K562 (cell line): ENCODE measurements around the gene BRICD5. TPM values are rescaled to one million over a fixed set of nuclear protein-coding genes. Genes with fewer than 3 reads are reported as not detected.

ENCODE experiments used
- ARID1B ChIP-seq: fragments of 450-650 bp; IDR thresholded peaks from 2 replicates; pipeline ENCODE4 v1.6.1; 2016; ENCODE audit warnings: antibody characterized with exemption, mild to moderate bottlenecking, inconsistent platforms
- FOXP4 ChIP-seq: sonication (generic); formaldehyde crosslinking; IDR thresholded peaks from 2 replicates; pipeline ENCODE4 v1.8.0; 2022; ENCODE audit warnings: mild to moderate bottlenecking, missing genetic modification reagents, borderline replicate concordance
- HMG20B ChIP-seq: fragments of 250-450 bp; sonication (Bioruptor Pico); IDR thresholded peaks from 2 replicates; pipeline ENCODE4 v1.5.0; 2021; ENCODE audit warnings: mild to moderate bottlenecking
- KLF6 ChIP-seq: fragments of 250-450 bp; sonication (Bioruptor Pico); IDR thresholded peaks from 2 replicates; pipeline ENCODE4 v1.4.0; 2020; ENCODE audit warnings: mild to moderate bottlenecking, moderate library complexity, borderline replicate concordance
- MECOM ChIP-seq: fragments of 250-450 bp; sonication (Bioruptor Pico); IDR thresholded peaks from 2 replicates; pipeline ENCODE4 v1.8.0; 2022; ENCODE audit warnings: inconsistent platforms
- NR2C2 ChIP-seq, 2 experiments: fragments of 200-800 bp in 1 of 2; sonication (Bioruptor generic) in 1 of 2; sonication (generic) in 1 of 2; formaldehyde crosslinking in 1 of 2; IDR thresholded peaks; 2 replicates each; pipeline versions ENCODE4 v1.6.1 to v1.8.0; 2016 to 2022; ENCODE audit warnings: mild to moderate bottlenecking in 1 of 2, missing compliant biosample characterization in 1 of 2, missing genetic modification characterization in 1 of 2, missing genetic modification reagents in 1 of 2
- SREBF1 ChIP-seq: fragments of 150-350 bp; IDR thresholded peaks from 2 replicates; pipeline ENCODE4 v1.6.1; 2014; ENCODE audit warnings: antibody characterized with exemption, low read depth, low read length, borderline replicate concordance
- ZBTB43 ChIP-seq: sonication (generic); formaldehyde crosslinking; IDR thresholded peaks from 2 replicates; pipeline ENCODE4 v1.8.0; 2023; ENCODE audit warnings: mild to moderate bottlenecking, missing genetic modification reagents
- ZBTB9 ChIP-seq: fragments of 450-650 bp; formaldehyde crosslinking; IDR thresholded peaks from 2 replicates; pipeline ENCODE4 v1.4.0; 2020; ENCODE audit warnings: mild to moderate bottlenecking, moderate library complexity
- ZNF584 ChIP-seq: fragments of 200-800 bp; sonication (Bioruptor generic); IDR thresholded peaks from 2 replicates; pipeline ENCODE4 v1.6.1; 2016; ENCODE audit warnings: low read depth, mild to moderate bottlenecking, missing genetic modification characterization, missing compliant biosample characterization
- polyA plus RNA-seq, 8 experiments: library from polyadenylated mRNA; depleted of rRNA in 4 of 8; stranded (reverse) in 5 of 8; unstranded in 3 of 8; fragments of >200 nt; fragmentation: Nextera tagmentation in 2 of 8; fragmentation: Illumina TruSeq in 1 of 8; extraction: Ambion mirVana in 2 of 8; extraction: Trizol in 1 of 8; gene quantifications; 2 replicates each; pipeline versions ENCODE4 v1.2.1 to v1.2.3, GENCODE V29; 2011 to 2014; ENCODE audit warnings: inconsistent platforms in 1 of 8, missing spikeins in 1 of 8
- total RNA-seq, 7 experiments: library from RNA; depleted of rRNA in 6 of 7; stranded (reverse); fragments of >200 nt in 6 of 7; fragmentation: Illumina TruSeq in 2 of 7; extraction: Trizol in 2 of 7; gene quantifications; 2 replicates each; pipeline versions ENCODE4 v1.2.1 to v1.2.3, GENCODE V29; 2011 to 2021; ENCODE audit warnings: low replicate concordance in 1 of 7
- TF ChIP-seq, protein P1 (sequence below): fragments of 450-650 bp; IDR thresholded peaks from 2 replicates; pipeline ENCODE4 v1.7.1; 2018; ENCODE audit warnings: mild to moderate bottlenecking, low read depth; ENCODE audit not compliant: partially characterized antibody
- TF ChIP-seq, protein P2 (sequence below): sonication (generic); formaldehyde crosslinking; IDR thresholded peaks from 2 replicates; pipeline ENCODE4 v1.8.1; 2023; ENCODE audit warnings: mild to moderate bottlenecking, missing genetic modification reagents
- TF ChIP-seq, protein P3 (sequence below): fragments of 250-450 bp; sonication (Bioruptor Pico); IDR thresholded peaks from 2 replicates; pipeline ENCODE4 v1.5.0; 2022; ENCODE audit warnings: mild to moderate bottlenecking

The BRICD5 gene
- total and polyA plus RNA-seq, 9 of the 15 experiments (the other 6 are each of a cell fraction or from before 2014, with no cell fraction given): 0.24 to 15.1 (median 2.4) TPM; not detected in 1

DNA sequence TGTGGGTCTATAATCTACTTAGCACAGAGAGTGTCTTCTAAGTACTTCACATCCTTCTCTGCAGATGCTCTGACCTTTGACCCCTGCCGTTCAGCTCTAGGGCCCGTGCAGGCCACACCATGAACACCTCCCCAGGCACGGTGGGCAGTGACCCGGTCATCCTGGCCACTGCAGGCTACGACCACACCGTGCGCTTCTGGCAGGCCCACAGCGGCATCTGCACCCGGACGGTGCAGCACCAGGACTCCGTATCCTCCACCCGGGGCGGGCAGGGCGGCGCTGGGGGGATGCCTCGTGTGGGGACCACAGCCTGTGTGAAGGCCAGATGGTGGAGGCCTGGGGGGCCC, 4.7 kb downstream of the BRICD5 start (continued):
- TF ChIP-seq, protein P1, sequence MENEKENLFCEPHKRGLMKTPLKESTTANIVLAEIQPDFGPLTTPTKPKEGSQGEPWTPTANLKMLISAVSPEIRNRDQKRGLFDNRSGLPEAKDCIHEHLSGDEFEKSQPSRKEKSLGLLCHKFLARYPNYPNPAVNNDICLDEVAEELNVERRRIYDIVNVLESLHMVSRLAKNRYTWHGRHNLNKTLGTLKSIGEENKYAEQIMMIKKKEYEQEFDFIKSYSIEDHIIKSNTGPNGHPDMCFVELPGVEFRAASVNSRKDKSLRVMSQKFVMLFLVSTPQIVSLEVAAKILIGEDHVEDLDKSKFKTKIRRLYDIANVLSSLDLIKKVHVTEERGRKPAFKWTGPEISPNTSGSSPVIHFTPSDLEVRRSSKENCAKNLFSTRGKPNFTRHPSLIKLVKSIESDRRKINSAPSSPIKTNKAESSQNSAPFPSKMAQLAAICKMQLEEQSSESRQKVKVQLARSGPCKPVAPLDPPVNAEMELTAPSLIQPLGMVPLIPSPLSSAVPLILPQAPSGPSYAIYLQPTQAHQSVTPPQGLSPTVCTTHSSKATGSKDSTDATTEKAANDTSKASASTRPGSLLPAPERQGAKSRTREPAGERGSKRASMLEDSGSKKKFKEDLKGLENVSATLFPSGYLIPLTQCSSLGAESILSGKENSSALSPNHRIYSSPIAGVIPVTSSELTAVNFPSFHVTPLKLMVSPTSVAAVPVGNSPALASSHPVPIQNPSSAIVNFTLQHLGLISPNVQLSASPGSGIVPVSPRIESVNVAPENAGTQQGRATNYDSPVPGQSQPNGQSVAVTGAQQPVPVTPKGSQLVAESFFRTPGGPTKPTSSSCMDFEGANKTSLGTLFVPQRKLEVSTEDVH: no peak
- TF ChIP-seq ZBTB43 (CRISPR knock-in tag) (0 out of 2 replicates have a peak, but pooled peaks have one; percentile 10), ARID1B (peak; percentile 29; the same call in 1 of the 2 replicates), MECOM (CRISPR knock-in tag) (peak; percentile 43; the same call in 1 of the 2 replicates), FOXP4 (CRISPR knock-in tag) (peak; percentile 51; the same call in 1 of the 2 replicates), SREBF1 (no peak), KLF6 (CRISPR knock-in tag) (0 out of 2 replicates have a peak, but pooled peaks have one; percentile 30), ZNF584 (CRISPR knock-in tag) (no peak), ZBTB9 (0 out of 2 replicates have a peak, but pooled peaks have one; percentile 12), NR2C2 (CRISPR knock-in tag; IDR thresholded peaks at IDR 0.05) (peak; percentile 95), NR2C2 (tag; IDR thresholded peaks at IDR 0.05) (peak; percentile 97), HMG20B (peak; percentile 73; the same call in 1 of the 2 replicates)
- TF ChIP-seq, protein P2, sequence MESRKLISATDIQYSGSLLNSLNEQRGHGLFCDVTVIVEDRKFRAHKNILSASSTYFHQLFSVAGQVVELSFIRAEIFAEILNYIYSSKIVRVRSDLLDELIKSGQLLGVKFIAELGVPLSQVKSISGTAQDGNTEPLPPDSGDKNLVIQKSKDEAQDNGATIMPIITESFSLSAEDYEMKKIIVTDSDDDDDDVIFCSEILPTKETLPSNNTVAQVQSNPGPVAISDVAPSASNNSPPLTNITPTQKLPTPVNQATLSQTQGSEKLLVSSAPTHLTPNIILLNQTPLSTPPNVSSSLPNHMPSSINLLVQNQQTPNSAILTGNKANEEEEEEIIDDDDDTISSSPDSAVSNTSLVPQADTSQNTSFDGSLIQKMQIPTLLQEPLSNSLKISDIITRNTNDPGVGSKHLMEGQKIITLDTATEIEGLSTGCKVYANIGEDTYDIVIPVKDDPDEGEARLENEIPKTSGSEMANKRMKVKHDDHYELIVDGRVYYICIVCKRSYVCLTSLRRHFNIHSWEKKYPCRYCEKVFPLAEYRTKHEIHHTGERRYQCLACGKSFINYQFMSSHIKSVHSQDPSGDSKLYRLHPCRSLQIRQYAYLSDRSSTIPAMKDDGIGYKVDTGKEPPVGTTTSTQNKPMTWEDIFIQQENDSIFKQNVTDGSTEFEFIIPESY (CRISPR knock-in tag): 0 out of 2 replicates have a peak, but pooled peaks have one; percentile 2
- TF ChIP-seq, protein P3, sequence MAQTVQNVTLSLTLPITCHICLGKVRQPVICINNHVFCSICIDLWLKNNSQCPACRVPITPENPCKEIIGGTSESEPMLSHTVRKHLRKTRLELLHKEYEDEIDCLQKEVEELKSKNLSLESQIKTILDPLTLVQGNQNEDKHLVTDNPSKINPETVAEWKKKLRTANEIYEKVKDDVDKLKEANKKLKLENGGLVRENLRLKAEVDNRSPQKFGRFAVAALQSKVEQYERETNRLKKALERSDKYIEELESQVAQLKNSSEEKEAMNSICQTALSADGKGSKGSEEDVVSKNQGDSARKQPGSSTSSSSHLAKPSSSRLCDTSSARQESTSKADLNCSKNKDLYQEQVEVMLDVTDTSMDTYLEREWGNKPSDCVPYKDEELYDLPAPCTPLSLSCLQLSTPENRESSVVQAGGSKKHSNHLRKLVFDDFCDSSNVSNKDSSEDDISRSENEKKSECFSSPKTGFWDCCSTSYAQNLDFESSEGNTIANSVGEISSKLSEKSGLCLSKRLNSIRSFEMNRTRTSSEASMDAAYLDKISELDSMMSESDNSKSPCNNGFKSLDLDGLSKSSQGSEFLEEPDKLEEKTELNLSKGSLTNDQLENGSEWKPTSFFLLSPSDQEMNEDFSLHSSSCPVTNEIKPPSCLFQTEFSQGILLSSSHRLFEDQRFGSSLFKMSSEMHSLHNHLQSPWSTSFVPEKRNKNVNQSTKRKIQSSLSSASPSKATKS: no peak
